HG02938 (cell line): Measurements from ENCODE around the gene OXCT2.
"Not testable (repeated sequence)": the region's sequence is repeated elsewhere in the genome, so short reads cannot be mapped to it uniquely, and the experiment has no call there.

Experiments
- ATAC-seq: cut with Tn5 transposase; IDR thresholded peaks from one replicate; pipeline ENCODE4 v1.9.1; 2021; ENCODE audit warnings: mild to moderate bottlenecking, moderate library complexity; ENCODE audit not compliant: unreplicated experiment

Gene OXCT2

GRCh38 chr1:39771022-39771532 lies at the start of gene OXCT2:
Gene OXCT2, minus strand, starts transcription at chr1:39771348. Its CDS starts 93 bp downstream, at chr1:39771255.
- not testable (repeated sequence) for ATAC-seq

- ATAC-seq = no peak
Observed at GRCh38 chr1:39819091-39819812, 48.1 kb upstream of the OXCT2 start.

GRCh38 chr1:39818482-39818881 lies 47.3 kb upstream of the OXCT2 start:
- ATAC-seq = no peak

GRCh38 chr1:39817091-39817932 lies 46.2 kb upstream of the OXCT2 start:
- ATAC-seq = peak; percentile 82

- peak; percentile 27 for ATAC-seq
Observed at GRCh38 chr1:39816415-39817090, 45.4 kb upstream of the OXCT2 start.

GRCh38 chr1:39812913-39813312 lies 41.8 kb upstream of the OXCT2 start:
- ATAC-seq = no peak

GRCh38 chr1:39808784-39809517 lies 37.8 kb upstream of the OXCT2 start:
- no peak for ATAC-seq

GRCh38 chr1:39805385-39805784 lies 34.2 kb upstream of the OXCT2 start:
- ATAC-seq = no peak

- no peak for ATAC-seq
Observed at GRCh38 chr1:39802496-39803260, 31.5 kb upstream of the OXCT2 start.

GRCh38 chr1:39800471-39800835 lies 29.3 kb upstream of the OXCT2 start:
- no peak for ATAC-seq

- ATAC-seq = peak; percentile 45
Observed at GRCh38 chr1:39799770-39800470, 28.8 kb upstream of the OXCT2 start.

- peak; percentile 81 for ATAC-seq
Observed at GRCh38 chr1:39798859-39799769, 28.0 kb upstream of the OXCT2 start.

GRCh38 chr1:39795651-39796050 lies 24.5 kb upstream of the OXCT2 start:
- no peak for ATAC-seq

GRCh38 chr1:39791838-39792237 lies 20.7 kb upstream of the OXCT2 start:
- no peak for ATAC-seq

GRCh38 chr1:39789571-39790110 lies 18.5 kb upstream of the OXCT2 start:
- ATAC-seq = no peak

- ATAC-seq = no peak
Observed at GRCh38 chr1:39788758-39789570, 17.8 kb upstream of the OXCT2 start, which contains the start of gene BMP8B. Gene BMP8B, minus strand, starts transcription at chr1:39788865. Its CDS starts 380 bp downstream, at chr1:39788485.

- ATAC-seq = no peak
Observed at GRCh38 chr1:39788426-39788757, 17.2 kb upstream of the OXCT2 start.
